DOHH2 (cell line): Measurements from ENCODE around the gene DOCK4.

Experiments used
- H3F3A ChIP-seq: fragments of 200-600 bp; sonication (generic), shearing (Covaris generic); 2 replicates; pipeline ENCODE4 v1.6.0; 2016; ENCODE audit warnings: antibody characterized with exemption, mild to moderate bottlenecking; ENCODE audit not compliant: control insufficient read depth, insufficient read depth
- H3K27ac ChIP-seq: fragments of 200-600 bp; sonication (generic); 2 replicates; pipeline ENCODE4 v1.5.1; 2014; ENCODE audit warnings: low read depth, mild to moderate bottlenecking, low read length, moderate library complexity
- H3K27me3 ChIP-seq: fragments of 200-600 bp; sonication (generic); 2 replicates; pipeline ENCODE4 v1.6.1; 2014; ENCODE audit warnings: mild to moderate bottlenecking, low read length, mixed read lengths; ENCODE audit not compliant: control insufficient read depth
- H3K36me3 ChIP-seq: fragments of 200-600 bp; sonication (generic); 2 replicates; pipeline ENCODE4 v1.6.1; 2014; ENCODE audit warnings: mild to moderate bottlenecking, low read length, moderate library complexity, mixed read lengths; ENCODE audit not compliant: control insufficient read depth
- H3K4me1 ChIP-seq: fragments of 200-600 bp; sonication (generic); 2 replicates; pipeline ENCODE4 v1.6.1; 2014; ENCODE audit warnings: mild to moderate bottlenecking, low read length, mixed read lengths; ENCODE audit not compliant: control insufficient read depth
- H3K4me2 ChIP-seq: fragments of 200-600 bp; sonication (generic); 2 replicates; pipeline ENCODE4 v1.6.0; 2014; ENCODE audit warnings: mild to moderate bottlenecking, low read length, moderate library complexity
- H3K4me3 ChIP-seq: fragments of 200-600 bp; sonication (generic); 2 replicates; pipeline ENCODE4 v1.5.1; 2014; ENCODE audit warnings: mild to moderate bottlenecking, low read length, mixed read lengths
- H3K79me2 ChIP-seq: fragments of 200-600 bp; sonication (generic); 2 replicates; pipeline ENCODE4 v1.6.1; 2014; ENCODE audit warnings: mild to moderate bottlenecking, low read length, mixed read lengths; ENCODE audit not compliant: control insufficient read depth
- H3K9me2 ChIP-seq: fragments of 200-600 bp; sonication (generic); replicated peaks from 2 replicates; pipeline ENCODE4 v1.6.1; 2014; ENCODE audit warnings: mild to moderate bottlenecking, low read length, mixed read lengths; ENCODE audit not compliant: control insufficient read depth
- H3K9me3 ChIP-seq: fragments of 200-600 bp; sonication (generic); 2 replicates; pipeline ENCODE4 v1.6.1; 2014; ENCODE audit warnings: antibody characterized with exemption, low read length, mixed read lengths; ENCODE audit not compliant: control insufficient read depth, insufficient read depth
- H4K20me1 ChIP-seq: fragments of 200-600 bp; sonication (generic); 2 replicates; pipeline ENCODE4 v1.6.0; 2014; ENCODE audit warnings: low read depth, mild to moderate bottlenecking, antibody characterized with exemption, low read length, moderate library complexity; ENCODE audit not compliant: control insufficient read depth, insufficient read depth
- EZH2phosphoT487 ChIP-seq: fragments of 200-600 bp; sonication (generic); IDR thresholded peaks from 2 replicates; pipeline ENCODE4 v1.6.1; 2017; ENCODE audit warnings: borderline replicate concordance, mild to moderate bottlenecking, antibody characterized with exemption, low read length, moderate library complexity, mixed read lengths
- TF ChIP-seq, protein P1 (sequence below): fragments of 200-600 bp; sonication (generic); IDR thresholded peaks from one replicate; pipeline ENCODE4 v1.5.1; 2014; ENCODE audit warnings: antibody characterized with exemption, mild to moderate bottlenecking, low read depth, low read length; ENCODE audit not compliant: poor library complexity, severe bottlenecking

Gene DOCK4

DNA sequence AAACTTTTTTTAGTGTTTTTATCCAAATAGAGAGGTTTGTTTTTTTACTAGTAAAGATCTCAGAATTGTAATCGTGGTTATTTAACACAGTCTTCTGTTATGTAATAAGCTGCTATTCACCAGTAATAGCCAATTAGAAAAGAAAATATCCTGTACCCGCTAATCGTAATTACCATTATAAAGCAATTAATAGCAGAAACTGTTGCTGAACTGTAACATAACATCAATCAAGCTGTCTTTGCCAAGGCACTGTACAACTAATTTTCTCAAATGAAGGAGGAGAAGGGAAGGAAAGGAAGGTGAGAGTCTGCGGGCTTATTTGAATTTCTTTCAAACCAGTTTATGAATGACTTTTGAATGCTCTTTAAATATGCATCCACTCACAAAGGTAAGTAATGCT lies 9.6 kb upstream of the DOCK4 start:
- no peak overlapping the region for H3K27ac ChIP-seq
- no peaks in the 10 kb centered on the region for H3K36me3 ChIP-seq
- peaks cover 56% of the 10 kb centered on the region for H3K79me2 ChIP-seq
- H3K4me1 ChIP-seq: no peaks in the 10 kb centered on the region
- no peaks in the 10 kb centered on the region for H3K9me3 ChIP-seq
- no peaks in the 10 kb centered on the region for H3K9me2 ChIP-seq
- H4K20me1 ChIP-seq: peaks cover 10% of the 10 kb centered on the region; the same call in 1 of the 2 replicates
- no peak overlapping the region for H3K4me3 ChIP-seq
- H3F3A ChIP-seq: no peaks in the 10 kb centered on the region
- no peak for TF ChIP-seq EZH2phosphoT487
- TF ChIP-seq, protein P1, sequence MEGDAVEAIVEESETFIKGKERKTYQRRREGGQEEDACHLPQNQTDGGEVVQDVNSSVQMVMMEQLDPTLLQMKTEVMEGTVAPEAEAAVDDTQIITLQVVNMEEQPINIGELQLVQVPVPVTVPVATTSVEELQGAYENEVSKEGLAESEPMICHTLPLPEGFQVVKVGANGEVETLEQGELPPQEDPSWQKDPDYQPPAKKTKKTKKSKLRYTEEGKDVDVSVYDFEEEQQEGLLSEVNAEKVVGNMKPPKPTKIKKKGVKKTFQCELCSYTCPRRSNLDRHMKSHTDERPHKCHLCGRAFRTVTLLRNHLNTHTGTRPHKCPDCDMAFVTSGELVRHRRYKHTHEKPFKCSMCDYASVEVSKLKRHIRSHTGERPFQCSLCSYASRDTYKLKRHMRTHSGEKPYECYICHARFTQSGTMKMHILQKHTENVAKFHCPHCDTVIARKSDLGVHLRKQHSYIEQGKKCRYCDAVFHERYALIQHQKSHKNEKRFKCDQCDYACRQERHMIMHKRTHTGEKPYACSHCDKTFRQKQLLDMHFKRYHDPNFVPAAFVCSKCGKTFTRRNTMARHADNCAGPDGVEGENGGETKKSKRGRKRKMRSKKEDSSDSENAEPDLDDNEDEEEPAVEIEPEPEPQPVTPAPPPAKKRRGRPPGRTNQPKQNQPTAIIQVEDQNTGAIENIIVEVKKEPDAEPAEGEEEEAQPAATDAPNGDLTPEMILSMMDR: no peak
- H3K27me3 ChIP-seq: no peaks in the 10 kb centered on the region
- H3K4me2 ChIP-seq: no peak overlapping the region

DNA sequence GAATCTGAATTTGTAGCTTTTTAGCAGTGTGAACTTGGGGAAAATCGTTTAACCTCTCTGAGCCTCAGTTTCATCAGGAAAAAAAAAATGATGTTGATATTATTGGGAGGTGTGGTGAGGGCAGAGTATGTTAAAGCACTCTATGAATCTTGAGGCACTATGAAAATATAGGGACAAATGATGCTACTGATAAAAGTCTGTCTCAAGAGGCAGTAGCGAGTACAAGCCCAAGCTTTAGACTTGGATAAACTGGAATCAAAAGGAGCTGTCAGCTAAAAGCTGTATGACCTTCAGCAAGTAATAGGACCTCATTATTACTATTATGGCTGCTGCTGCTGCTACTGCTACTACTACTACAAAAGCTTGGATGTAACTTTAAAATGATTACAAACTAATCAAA lies 8.7 kb upstream of the DOCK4 start:
- Histone ChIP-seq H3F3A (no peaks in the 10 kb centered on the region), H3K4me1 (no peaks in the 10 kb centered on the region), H3K9me3 (no peaks in the 10 kb centered on the region), H3K27ac (no peak overlapping the region), H3K4me3 (no peak overlapping the region), H3K79me2 (peaks cover 61% of the 10 kb centered on the region), H3K4me2 (no peak overlapping the region), H4K20me1 (peaks cover 10% of the 10 kb centered on the region; the same call in 1 of the 2 replicates), H3K27me3 (no peaks in the 10 kb centered on the region), H3K9me2 (no peaks in the 10 kb centered on the region), H3K36me3 (no peaks in the 10 kb centered on the region)
- TF ChIP-seq, protein P1: no peak
- no peak for TF ChIP-seq EZH2phosphoT487

DNA sequence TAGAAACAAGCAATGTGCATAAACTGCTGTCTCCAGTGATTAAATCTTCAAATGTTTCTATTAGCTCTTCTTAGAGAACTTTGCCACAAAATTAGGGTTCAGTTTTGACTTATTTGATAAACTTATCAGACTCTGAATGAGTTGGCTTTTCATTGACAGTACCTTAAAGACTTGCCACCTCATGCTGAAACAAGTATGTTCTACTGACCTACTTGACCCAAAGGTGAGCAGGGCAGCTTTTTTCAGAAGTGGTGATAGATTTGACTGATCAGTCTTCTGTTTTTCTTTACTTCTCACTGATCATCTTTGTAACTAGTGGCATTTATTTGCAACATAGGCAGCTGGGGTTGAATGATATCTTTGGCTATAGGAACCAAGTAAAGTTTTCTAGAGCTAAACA lies 8.1 kb upstream of the DOCK4 start:
- H3K36me3 ChIP-seq: no peaks in the 10 kb centered on the region
- no peaks in the 10 kb centered on the region for H3K9me3 ChIP-seq
- H3K27ac ChIP-seq: no peak overlapping the region
- no peak overlapping the region for H3K4me3 ChIP-seq
- peaks cover 10% of the 10 kb centered on the region; the same call in 1 of the 2 replicates for H4K20me1 ChIP-seq
- no peak for TF ChIP-seq EZH2phosphoT487
- TF ChIP-seq, protein P1: no peak
- no peak overlapping the region for H3K4me2 ChIP-seq
- H3K4me1 ChIP-seq: no peaks in the 10 kb centered on the region
- H3K27me3 ChIP-seq: no peaks in the 10 kb centered on the region
- H3K9me2 ChIP-seq: no peaks in the 10 kb centered on the region
- H3K79me2 ChIP-seq: peaks cover 60% of the 10 kb centered on the region
- H3F3A ChIP-seq: no peaks in the 10 kb centered on the region

DNA sequence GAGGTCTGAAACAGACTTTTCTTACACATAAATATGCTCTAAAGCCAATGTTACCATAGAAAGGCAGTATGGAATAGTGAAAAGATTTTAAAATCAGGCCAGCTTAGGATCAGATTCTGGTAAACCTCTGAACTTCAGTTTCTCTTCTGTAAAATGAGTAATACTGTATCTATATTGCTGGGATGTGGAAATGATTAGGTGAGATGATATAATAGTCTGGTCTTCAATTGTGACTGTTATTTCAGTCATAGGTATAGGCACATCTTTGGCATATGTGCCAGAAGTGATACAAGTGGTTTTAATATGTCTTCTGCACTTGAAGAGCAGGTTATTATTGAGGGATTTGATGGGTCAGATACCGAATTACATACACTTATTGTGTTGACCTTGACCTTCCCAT lies 7.5 kb upstream of the DOCK4 start:
- Histone ChIP-seq H3K36me3 (no peaks in the 10 kb centered on the region), H3K9me2 (no peaks in the 10 kb centered on the region), H3K4me3 (no peak overlapping the region), H3F3A (no peaks in the 10 kb centered on the region), H3K4me1 (no peaks in the 10 kb centered on the region), H3K27ac (no peak overlapping the region), H3K4me2 (no peak overlapping the region), H4K20me1 (peaks cover 10% of the 10 kb centered on the region; the same call in 1 of the 2 replicates), H3K27me3 (no peaks in the 10 kb centered on the region), H3K79me2 (peaks cover 65% of the 10 kb centered on the region), H3K9me3 (no peaks in the 10 kb centered on the region)
- TF ChIP-seq EZH2phosphoT487: no peak
- TF ChIP-seq, protein P1: no peak
